HG02970 (cell line): ENCODE data around the gene MCU.

ENCODE experiments used
- ATAC-seq: cut with Tn5 transposase; IDR thresholded peaks from one replicate; pipeline ENCODE4 v1.9.1; 2021; ENCODE audit warnings: mild to moderate bottlenecking, moderate library complexity, moderate number of reproducible peaks; ENCODE audit not compliant: unreplicated experiment, low FRiP score

Gene MCU

GRCh38 chr10:72800000-72800740, 108.2 kb downstream of the MCU start:
- no peak for ATAC-seq

DNA sequence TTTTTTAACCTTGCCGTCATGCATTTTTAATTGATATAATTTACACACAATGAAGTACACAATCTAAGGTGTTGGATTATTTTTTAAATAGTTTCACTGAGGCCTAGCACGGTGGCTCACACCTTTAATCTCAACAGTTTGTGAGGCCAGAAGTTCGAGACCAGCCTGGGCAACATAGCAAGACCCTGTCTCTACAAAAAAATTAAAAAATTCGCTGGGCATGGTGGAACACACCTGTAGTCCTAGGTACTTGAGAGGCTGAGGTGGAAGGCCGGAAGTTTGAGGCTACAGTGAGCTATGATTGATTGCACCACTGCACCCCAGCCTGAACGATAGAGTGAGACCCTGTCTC, 108.8 kb downstream of the MCU start:
- ATAC-seq, result no peak

- ATAC-seq, result no peak
These were observed 109.4 kb downstream of the MCU start for GRCh38 chr10:72801263-72801868.

DNA sequence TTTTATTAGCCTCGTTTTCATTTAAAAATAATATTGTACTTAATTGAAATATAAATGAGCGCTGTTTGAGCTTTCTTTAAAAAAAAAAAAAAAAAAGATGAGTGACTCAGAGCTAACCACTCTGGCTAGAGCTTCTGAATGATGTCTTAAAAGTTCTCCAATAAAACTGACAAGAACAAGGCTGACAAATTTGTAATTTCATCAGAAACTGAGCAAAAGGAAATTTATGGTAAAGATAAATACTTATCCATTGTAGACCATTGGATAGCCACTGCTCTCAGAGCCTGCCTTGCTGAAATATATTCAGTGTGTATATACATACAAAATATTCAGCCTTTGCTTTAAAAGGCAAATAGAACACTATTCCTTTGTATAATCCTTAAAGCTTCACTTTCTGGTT, 110.4 kb downstream of the MCU start:
- ATAC-seq, result no peak

GRCh38 chr10:72802763-72803505, 111.0 kb downstream of the MCU start:
- no peak for ATAC-seq

- no peak for ATAC-seq
These were observed 116.1 kb downstream of the MCU start for GRCh38 chr10:72808001-72808400.

DNA sequence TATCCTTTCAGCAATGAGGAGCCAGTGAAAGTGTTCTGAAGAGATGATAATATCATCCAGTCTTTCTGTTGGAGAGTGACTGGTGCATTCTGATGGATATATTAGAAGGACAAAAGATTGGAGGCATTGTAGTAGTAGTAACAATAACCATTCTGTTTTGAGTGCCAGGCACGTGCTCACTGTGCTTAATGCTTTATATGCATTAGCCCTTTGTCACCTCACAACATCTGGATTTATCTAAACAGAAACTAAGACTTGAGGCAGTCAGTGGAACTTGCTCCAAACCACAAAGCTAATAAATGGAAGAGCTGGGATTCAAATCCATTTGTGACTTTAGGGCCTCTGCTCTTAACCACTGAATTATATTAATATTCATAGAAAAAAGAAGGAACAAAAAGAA, 117.1 kb downstream of the MCU start:
- no peak for ATAC-seq

DNA sequence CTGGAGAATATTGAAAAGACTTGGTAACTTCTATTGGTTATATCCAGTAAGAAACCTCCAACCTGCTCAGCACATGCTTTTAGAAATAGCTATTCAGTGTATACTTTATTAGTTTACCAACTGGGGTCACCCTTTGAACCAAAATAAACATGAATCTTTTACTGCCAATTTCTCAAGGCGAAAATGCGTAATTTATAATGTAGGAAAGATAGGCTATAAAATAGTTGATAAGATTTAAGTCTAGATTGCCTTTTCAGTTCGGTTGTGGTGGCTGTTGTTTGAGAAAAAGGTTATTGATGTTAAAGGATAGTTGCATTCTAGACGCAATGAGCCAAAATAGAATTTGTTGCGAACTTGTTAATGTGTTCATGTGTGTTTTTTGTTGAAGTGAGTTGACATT, 119.0 kb downstream of the MCU start:
- ATAC-seq, result no peak

GRCh38 chr10:72812415-72812752, 120.4 kb downstream of the MCU start:
- no peak for ATAC-seq

GRCh38 chr10:72812753-72813430, 120.9 kb downstream of the MCU start:
- ATAC-seq, result no peak

DNA sequence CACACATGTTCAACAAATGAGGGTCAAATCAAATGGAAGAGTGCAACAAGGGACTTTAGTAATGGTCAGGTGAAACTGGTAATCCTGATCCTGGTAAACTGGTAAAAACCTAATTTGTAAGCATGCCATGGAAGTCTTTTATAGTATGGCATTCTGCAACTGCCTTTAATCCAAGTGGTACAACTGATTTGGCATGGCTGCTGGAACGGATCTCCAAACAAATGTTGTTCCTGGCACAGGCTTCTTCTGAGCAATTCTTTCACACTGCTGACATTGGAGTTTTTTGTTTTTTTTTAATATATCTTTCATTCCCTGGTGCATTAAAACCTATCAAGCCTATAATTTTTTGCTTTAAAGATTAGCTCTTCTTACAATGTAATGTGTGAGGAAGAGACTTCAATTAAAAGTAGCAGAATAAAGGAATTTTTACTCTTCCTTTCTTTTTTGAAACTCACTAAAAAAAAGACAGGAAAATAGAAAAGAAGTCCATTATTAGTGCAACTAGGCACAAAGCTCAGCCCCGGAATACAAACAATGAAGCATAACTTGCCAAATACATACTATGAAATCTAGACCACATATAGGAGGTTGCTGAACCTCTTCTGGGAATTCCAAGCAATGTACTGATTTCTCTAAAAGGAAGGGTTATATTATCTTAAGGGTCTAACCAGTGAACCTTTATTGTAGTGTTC, 122.3 kb downstream of the MCU start:
- no peak for ATAC-seq

- no peak for ATAC-seq
These were observed 124.6 kb downstream of the MCU start for GRCh38 chr10:72816565-72816964.

DNA sequence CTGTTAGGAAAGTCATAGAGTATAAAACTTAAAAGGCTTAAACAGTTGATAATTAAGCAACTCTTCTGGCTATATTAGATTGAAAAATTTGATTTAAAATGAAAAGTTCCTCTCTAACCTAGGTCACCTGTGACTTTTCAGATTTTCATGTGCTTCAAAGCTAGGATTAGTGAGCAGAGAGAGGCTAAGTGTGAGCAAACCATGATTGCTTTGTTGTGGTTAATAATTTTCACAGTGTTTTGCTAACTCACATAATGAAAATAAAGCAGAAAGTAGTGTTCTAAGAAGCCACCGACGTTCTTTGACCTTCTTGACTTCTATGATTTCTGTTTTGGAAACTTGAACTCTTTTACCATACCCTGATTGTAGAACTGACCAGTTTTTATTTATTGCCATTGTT, 126.1 kb downstream of the MCU start:
- no peak for ATAC-seq

DNA sequence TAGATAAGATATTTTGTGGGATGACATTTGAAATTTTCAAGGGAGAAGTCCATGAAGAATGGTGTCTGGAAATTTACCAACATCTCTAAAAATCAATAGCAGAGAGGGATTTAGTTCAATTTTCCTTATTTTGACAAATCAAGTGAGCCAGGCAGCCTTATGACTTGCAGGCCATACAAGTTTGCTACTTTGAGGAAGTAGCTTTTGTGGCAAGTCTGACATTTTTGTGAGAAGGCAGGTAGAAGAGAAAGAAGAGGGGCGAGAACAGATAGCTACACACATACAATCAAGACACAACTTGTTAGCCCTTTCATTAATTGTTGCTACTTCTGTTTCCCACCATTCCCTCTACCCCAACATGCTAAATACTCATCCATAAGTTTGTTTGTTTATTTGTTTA, 127.1 kb downstream of the MCU start:
- no peak for ATAC-seq

DNA sequence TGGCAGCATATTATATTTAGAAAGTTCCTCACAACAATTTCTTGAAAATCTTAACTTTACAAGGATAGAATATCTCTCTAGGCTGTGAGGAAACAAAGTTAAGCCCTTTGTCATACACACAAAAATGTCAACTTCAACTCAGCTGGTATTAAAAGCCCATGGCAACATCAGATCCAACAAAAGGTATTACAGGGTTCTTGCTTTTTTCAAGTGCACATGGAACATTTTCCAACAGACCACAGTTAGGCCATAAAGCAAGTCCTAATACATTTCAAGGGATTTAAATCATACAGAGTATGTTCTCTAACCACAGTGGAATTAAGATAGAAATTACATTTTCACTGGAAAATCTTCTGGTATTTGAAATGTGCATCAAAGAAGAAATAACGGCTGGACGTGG, 129.7 kb downstream of the MCU start:
- ATAC-seq, result no peak

DNA sequence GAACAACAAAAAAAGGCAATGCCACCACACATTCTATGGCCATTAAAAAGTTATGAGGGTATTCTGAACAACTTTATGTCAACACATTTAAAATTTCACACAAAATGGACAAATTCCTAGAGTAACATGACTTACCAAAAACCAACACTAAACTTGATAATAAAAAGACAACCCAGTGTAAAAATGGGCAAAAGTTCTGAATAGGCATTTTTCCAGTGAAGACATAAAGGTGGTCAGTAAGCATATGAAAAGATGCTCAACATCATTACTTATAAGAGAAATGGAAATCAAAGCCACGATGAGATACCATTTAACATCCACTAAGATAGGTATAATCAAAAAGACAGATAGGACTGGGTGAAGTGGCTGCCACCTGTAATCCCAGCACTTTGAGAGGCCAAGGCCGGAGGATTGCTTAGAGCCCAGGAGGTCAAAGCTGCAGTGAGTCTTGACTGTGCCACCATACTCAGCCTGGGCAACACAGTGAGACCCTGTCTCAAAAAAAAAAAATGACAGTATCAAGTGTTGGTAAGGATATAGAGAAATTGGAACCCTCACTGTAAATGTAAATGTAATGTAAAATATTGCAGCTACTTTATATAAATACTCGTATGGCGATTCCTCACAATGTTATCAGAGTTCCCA, 130.5 kb downstream of the MCU start:
- ATAC-seq, result no peak

DNA sequence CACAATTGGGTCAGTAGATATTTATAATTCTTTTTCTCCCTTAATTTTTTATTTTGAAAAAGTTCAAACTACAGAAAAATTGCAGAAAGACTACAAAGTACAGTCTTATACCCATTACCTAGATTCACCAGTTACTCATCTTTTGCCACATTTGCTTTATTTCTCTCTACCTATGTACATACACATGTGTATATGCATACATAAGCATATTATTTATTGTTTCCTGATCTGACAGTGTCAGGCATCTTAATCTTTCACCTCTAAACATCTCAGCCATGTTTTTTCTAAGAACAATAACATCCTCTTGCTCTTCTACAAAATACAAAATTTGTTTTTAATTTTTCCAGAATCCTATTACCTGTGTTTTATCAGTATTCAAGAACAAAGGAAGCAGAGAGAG, 133.2 kb downstream of the MCU start:
- ATAC-seq, result no peak

DNA sequence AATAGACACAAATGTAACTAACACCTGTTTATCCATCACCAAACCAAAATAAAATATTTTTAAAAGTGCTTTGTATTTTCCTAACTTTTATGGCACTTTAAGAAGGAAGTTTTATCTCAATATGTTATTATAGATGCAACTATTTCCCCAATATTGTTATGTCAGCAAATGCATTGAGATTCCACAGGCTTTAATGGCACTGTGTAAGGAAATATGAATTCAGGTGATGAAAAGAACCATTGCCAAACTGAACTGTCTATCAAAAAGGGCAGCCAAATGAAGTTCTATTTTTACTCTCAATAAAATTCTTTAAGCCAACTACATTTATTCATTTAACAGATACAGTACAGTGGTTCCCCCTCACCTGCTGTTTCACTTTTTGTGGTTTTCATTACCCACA, 134.4 kb downstream of the MCU start:
- no peak for ATAC-seq

GRCh38 chr10:72828294-72828693, 136.4 kb downstream of the MCU start:
- no peak for ATAC-seq

DNA sequence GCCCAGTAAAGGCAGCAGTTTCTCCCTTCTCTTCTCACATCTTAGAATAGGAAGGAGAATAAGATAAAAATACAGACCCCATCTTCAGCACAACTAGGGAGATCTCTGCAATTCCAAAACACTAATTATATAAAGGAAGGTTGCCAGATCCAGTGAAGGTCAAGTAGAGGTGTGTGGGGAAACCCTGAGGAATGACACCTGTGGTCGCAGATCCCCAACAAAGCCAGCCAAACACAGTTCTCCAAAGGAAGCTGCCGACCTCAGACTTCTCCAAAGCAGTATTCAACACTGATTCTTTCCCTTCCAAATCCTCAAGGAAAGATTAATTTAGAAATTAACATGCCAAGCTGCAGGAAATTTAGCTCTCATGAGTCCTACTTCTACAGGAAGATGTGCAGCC, 138.7 kb downstream of the MCU start:
- ATAC-seq, result no peak
